CD8-positive, alpha-beta memory T cell (primary cell): ENCODE results near the gene LTF. TPM values are rescaled to one million over a fixed set of nuclear protein-coding genes. Genes with fewer than 3 reads are reported as not detected.
"Not testable (repeated sequence)": the region's sequence is repeated elsewhere in the genome, so short reads cannot be mapped to it uniquely, and the experiment has no call there.

Experiments
- CTCF ChIA-PET: fragments of 350-600 bp; sonication (Branson Sonifier 250); formaldehyde crosslinking; loops from one replicate; lab custom pipeline; 2021; ENCODE audit warnings: antibody characterized with exemption; lab: Charles Lee
- POLR2A ChIA-PET: fragments of 350-600 bp; sonication (Branson Sonifier 250); formaldehyde crosslinking; loops from one replicate; lab custom pipeline; 2021; ENCODE audit warnings: antibody characterized with exemption; lab: Charles Lee
- DNase-seq, 5 donors: peaks; one replicate each; pipeline versions ENCODE4 v3.0.0 to v3.0.0-alpha.2; 2020 to 2022; ENCODE audit warnings: mixed read lengths in 1 of 5
- H3K27ac ChIP-seq: one replicate; pipeline ENCODE4 v1.7.0; 2013; ENCODE audit warnings: low read depth, mild to moderate bottlenecking, low read length, moderate library complexity
- H3K27me3 ChIP-seq: 2 replicates; pipeline ENCODE4 v1.7.0; 2013; ENCODE audit warnings: low read length, mild to moderate bottlenecking; ENCODE audit not compliant: insufficient read depth, poor library complexity, severe bottlenecking
- H3K36me3 ChIP-seq: 2 replicates; pipeline ENCODE4 v1.7.0; 2013; ENCODE audit warnings: mild to moderate bottlenecking, low read length, moderate library complexity; ENCODE audit not compliant: insufficient read depth
- H3K4me1 ChIP-seq: 2 replicates; pipeline ENCODE4 v1.7.0; 2013; ENCODE audit warnings: mild to moderate bottlenecking, low read length, moderate library complexity; ENCODE audit not compliant: insufficient read depth
- H3K4me3 ChIP-seq: 2 replicates; pipeline ENCODE4 v1.7.0; 2013; ENCODE audit warnings: mild to moderate bottlenecking, low read length
- H3K9me3 ChIP-seq: 2 replicates; pipeline ENCODE4 v1.7.0; 2013; ENCODE audit warnings: mild to moderate bottlenecking, low read length
- H3K27ac Mint-ChIP-seq, 8 donors: one replicate each; pipeline ENCODE4 v1.8.0; 2020 to 2021; ENCODE audit warnings: mixed read lengths in 8 of 8, mild to moderate bottlenecking in 6 of 8, inconsistent platforms in 3 of 8, moderate library complexity in 3 of 8
- H3K27me3 Mint-ChIP-seq, 2 donors: one replicate each; pipeline ENCODE4 v1.8.0; 2020 to 2021; ENCODE audit warnings: mixed read lengths in 2 of 2, mild to moderate bottlenecking in 1 of 2, moderate library complexity in 1 of 2
- H3K36me3 Mint-ChIP-seq, 3 donors: one replicate each; pipeline ENCODE4 v1.8.0; 2020 to 2021; ENCODE audit warnings: mixed read lengths in 3 of 3, inconsistent platforms in 1 of 3, mild to moderate bottlenecking in 1 of 3
- H3K4me1 Mint-ChIP-seq, 3 donors: one replicate each; pipeline ENCODE4 v1.8.0; 2020 to 2021; ENCODE audit warnings: mixed read lengths in 3 of 3, inconsistent platforms in 1 of 3, mild to moderate bottlenecking in 1 of 3
- H3K4me3 Mint-ChIP-seq, 7 donors: one replicate each; pipeline ENCODE4 v1.8.0; 2020 to 2021; ENCODE audit warnings: mixed read lengths in 7 of 7, mild to moderate bottlenecking in 6 of 7, moderate library complexity in 4 of 7, inconsistent platforms in 2 of 7
- H3K9me3 Mint-ChIP-seq, 5 donors: one replicate each; pipeline ENCODE4 v1.8.0; 2020 to 2022; ENCODE audit warnings: mixed read lengths in 5 of 5, mild to moderate bottlenecking in 3 of 5, moderate library complexity in 2 of 5, inconsistent platforms in 1 of 5
- polyA plus RNA-seq: library from polyadenylated mRNA; unstranded; fragments of 300-500 nt; fragmentation: Illumina TruSeq; gene quantifications from one replicate; pipeline ENCODE4 v1.2.3, GENCODE V29; 2021
- total RNA-seq, 2 experiments: library from RNA; stranded (reverse); gene quantifications; one replicate each; pipeline ENCODE4 v1.2.3, GENCODE V29; 2021

The LTF gene
- total and polyA plus RNA-seq, 3 experiments from 2014 or later: not detected

- Histone ChIP-seq H3K4me3 (no peak overlapping the region), H3K36me3 (no peaks in the 10 kb centered on the region), H3K9me3 (no peaks in the 10 kb centered on the region), H3K27me3 (no peaks in the 10 kb centered on the region), H3K27ac (no peak overlapping the region), H3K4me1 (peaks cover 4% of the 10 kb centered on the region)
- H3K36me3 Mint-ChIP-seq: peaks cover 0 to 17% (median 2%) of the 10 kb centered on the region in 3 donors
- ChIA-PET CTCF (interaction anchor here (0.7 kb wide), 1 partner anchor 21 kb away, joined by 3 read pairs; no protein-coding TSS in a partner anchor), POLR2A (no interaction called here)
- peaks cover 0 to 1% of the 10 kb centered on the region in 2 donors for H3K27me3 Mint-ChIP-seq
- no peak overlapping the region for H3K4me3 Mint-ChIP-seq
- no peak overlapping the region for H3K27ac Mint-ChIP-seq
- peaks cover 5 to 27% (median 15%) of the 10 kb centered on the region in 3 donors for H3K4me1 Mint-ChIP-seq
- H3K9me3 Mint-ChIP-seq: peaks cover 8 to 15% (median 14%) of the 10 kb centered on the region in 5 donors
- DNase-seq: no peak
Measured at GRCh38 chr3:46429250-46429649, 35.5 kb downstream of the LTF start.

- no peaks in the 10 kb centered on the region for H3K9me3 ChIP-seq
- Mint-ChIP-seq H3K4me1 (peaks cover 5 to 22% (median 15%) of the 10 kb centered on the region in 3 donors), H3K9me3 (peaks cover 8 to 15% (median 14%) of the 10 kb centered on the region in 5 donors), H3K27me3 (peaks cover 0 to 1% of the 10 kb centered on the region in 2 donors), H3K27ac (peak overlapping the region in 1 of 8 donors; percentile 44), H3K4me3 (no peak overlapping the region), H3K36me3 (peaks cover 0 to 17% (median 2%) of the 10 kb centered on the region in 3 donors)
- no peak for DNase-seq
- H3K27ac ChIP-seq: no peak overlapping the region
- H3K36me3 ChIP-seq: no peaks in the 10 kb centered on the region
- peaks cover 4% of the 10 kb centered on the region for H3K4me1 ChIP-seq
- no peaks in the 10 kb centered on the region for H3K27me3 ChIP-seq
- ChIA-PET POLR2A (no interaction called here), CTCF (no interaction called here)
- no peak overlapping the region for H3K4me3 ChIP-seq
Measured at GRCh38 chr3:46427916-46428833, 36.5 kb downstream of the LTF start.

- peaks cover 3 to 15% (median 12%) of the 10 kb centered on the region in 3 donors for H3K4me1 Mint-ChIP-seq
- H3K36me3 ChIP-seq, H3K4me3 ChIP-seq, H3K4me1 ChIP-seq, H3K27me3 ChIP-seq, H3K4me3 Mint-ChIP-seq, POLR2A ChIA-PET, H3K27ac Mint-ChIP-seq, H3K27me3 Mint-ChIP-seq, H3K9me3 ChIP-seq, H3K27ac ChIP-seq, DNase-seq: not testable (repeated sequence)
- peaks cover 6 to 13% (median 10%) of the 10 kb centered on the region in 5 donors for H3K9me3 Mint-ChIP-seq
- peaks cover 0 to 10% (median 2%) of the 10 kb centered on the region in 3 donors for H3K36me3 Mint-ChIP-seq
- CTCF ChIA-PET: interaction anchor here (1.3 kb wide), 1 partner anchor 12 kb away, joined by 3 read pairs; no protein-coding TSS in a partner anchor
Measured at GRCh38 chr3:46427404-46427803, 37.3 kb downstream of the LTF start.

GRCh38 chr3:46426476-46426875, 38.2 kb downstream of the LTF start:
- peak overlapping the region in 2 of 8 donors; percentile 9 to 88 for H3K27ac Mint-ChIP-seq
- H3K4me1 Mint-ChIP-seq: peaks cover 3 to 15% (median 12%) of the 10 kb centered on the region in 3 donors
- CTCF ChIA-PET: interaction anchor here (1.1 to 1.3 kb wide), 2 partner anchors 10 to 13 kb away, joined by 3 read pairs; no protein-coding TSS in a partner anchor
- DNase-seq, H3K4me3 ChIP-seq, POLR2A ChIA-PET, H3K4me1 ChIP-seq, H3K36me3 Mint-ChIP-seq, H3K27me3 ChIP-seq, H3K27ac ChIP-seq, H3K36me3 ChIP-seq, H3K27me3 Mint-ChIP-seq, H3K9me3 ChIP-seq, H3K4me3 Mint-ChIP-seq, H3K9me3 Mint-ChIP-seq: not testable (repeated sequence)

- POLR2A ChIA-PET: no interaction called here
Measured at GRCh38 chr3:46423588-46423987, 41.1 kb downstream of the LTF start.

GRCh38 chr3:46422617-46423016, 42.1 kb downstream of the LTF start:
- H3K9me3 Mint-ChIP-seq: no peaks in the 10 kb centered on the region
- H3K4me1 ChIP-seq: peaks cover 4% of the 10 kb centered on the region
- no peak for DNase-seq
- no peak overlapping the region for H3K27ac ChIP-seq
- H3K9me3 ChIP-seq: no peaks in the 10 kb centered on the region
- H3K4me1 Mint-ChIP-seq: peaks cover 3 to 15% (median 12%) of the 10 kb centered on the region in 3 donors
- ChIA-PET CTCF (no interaction called here), POLR2A (no interaction called here)
- no peak overlapping the region for H3K4me3 ChIP-seq
- peaks cover 0 to 3% of the 10 kb centered on the region in 2 donors for H3K27me3 Mint-ChIP-seq
- no peaks in the 10 kb centered on the region for H3K36me3 ChIP-seq
- H3K36me3 Mint-ChIP-seq: no peaks in the 10 kb centered on the region
- H3K27ac Mint-ChIP-seq: no peak overlapping the region
- no peaks in the 10 kb centered on the region for H3K27me3 ChIP-seq
- H3K4me3 Mint-ChIP-seq: no peak overlapping the region

More at GRCh38 chr3:46423588-46423987, 41.1 kb downstream of the LTF start:
- H3K4me3 Mint-ChIP-seq: no peak overlapping the region
- H3K27ac Mint-ChIP-seq: no peak overlapping the region
- CTCF ChIA-PET: no interaction called here
- no peaks in the 10 kb centered on the region for H3K9me3 Mint-ChIP-seq
- H3K4me1 Mint-ChIP-seq: peaks cover 3 to 15% (median 12%) of the 10 kb centered on the region in 3 donors
- Histone ChIP-seq H3K27ac (no peak overlapping the region), H3K9me3 (no peaks in the 10 kb centered on the region), H3K4me1 (peaks cover 4% of the 10 kb centered on the region), H3K36me3 (no peaks in the 10 kb centered on the region), H3K27me3 (no peaks in the 10 kb centered on the region), H3K4me3 (no peak overlapping the region)
- DNase-seq: no peak
- no peaks in the 10 kb centered on the region for H3K36me3 Mint-ChIP-seq
- no peaks in the 10 kb centered on the region for H3K27me3 Mint-ChIP-seq

- H3K27ac ChIP-seq: no peak overlapping the region
- Mint-ChIP-seq H3K4me3 (no peak overlapping the region), H3K27ac (no peak overlapping the region), H3K4me1 (peaks cover under 1 to 10% (median 2%) of the 10 kb centered on the region in 3 donors), H3K9me3 (no peaks in the 10 kb centered on the region), H3K27me3 (peaks cover 0 to 3% of the 10 kb centered on the region in 2 donors), H3K36me3 (no peaks in the 10 kb centered on the region)
- no peak overlapping the region for H3K4me3 ChIP-seq
- no peaks in the 10 kb centered on the region for H3K9me3 ChIP-seq
- DNase-seq: no peak
- no peaks in the 10 kb centered on the region for H3K27me3 ChIP-seq
- ChIA-PET POLR2A (no interaction called here), CTCF (no interaction called here)
- no peaks in the 10 kb centered on the region for H3K36me3 ChIP-seq
- no peaks in the 10 kb centered on the region for H3K4me1 ChIP-seq
Measured at GRCh38 chr3:46420931-46421330, 43.8 kb downstream of the LTF start.

GRCh38 chr3:46419816-46420215, 44.9 kb downstream of the LTF start:
- ChIA-PET POLR2A (no interaction called here), CTCF (no interaction called here)
- H3K27me3 Mint-ChIP-seq: peaks cover 0 to 3% of the 10 kb centered on the region in 2 donors
- Histone ChIP-seq H3K27me3 (no peaks in the 10 kb centered on the region), H3K4me1 (no peaks in the 10 kb centered on the region), H3K9me3 (no peaks in the 10 kb centered on the region), H3K4me3 (no peak overlapping the region), H3K36me3 (no peaks in the 10 kb centered on the region), H3K27ac (no peak overlapping the region)
- peaks cover 0 to 14% (median 2%) of the 10 kb centered on the region in 3 donors for H3K4me1 Mint-ChIP-seq
- no peak overlapping the region for H3K4me3 Mint-ChIP-seq
- H3K9me3 Mint-ChIP-seq: no peaks in the 10 kb centered on the region
- H3K27ac Mint-ChIP-seq: peak overlapping the region in 1 of 8 donors; percentile 36
- DNase-seq: no peak
- no peaks in the 10 kb centered on the region for H3K36me3 Mint-ChIP-seq
